Measurements from ENCODE around the gene RGS3. TPM values are rescaled to one million over a fixed set of nuclear protein-coding genes. Genes with fewer than 3 reads are reported as not detected.

The RGS3 gene
- total and polyA plus RNA-seq, 2 of the 13 experiments (the other 11 are each of a cell fraction or from before 2014, with no cell fraction given) = 17.1 to 28.8 TPM

GRCh38 chr9:113620377-113621161 is 157.0 kb downstream of the RGS3 start (continued):
- TF ChIP-seq KDM5B (CRISPR knock-in tag; IDR thresholded peaks at IDR 0.05; ENCODE audit: borderline replicate concordance) = no peak; the same call in 1 of the 2 replicates
- TF ChIP-seq MBD4 (IDR thresholded peaks at IDR 0.05; ENCODE audit: borderline replicate concordance, low read length) = no peak
- TF ChIP-seq FOXJ3 (CRISPR knock-in tag; IDR thresholded peaks at IDR 0.05; ENCODE audit: borderline replicate concordance) = no peak
- TF ChIP-seq PRDM4 (CRISPR knock-in tag; IDR thresholded peaks at IDR 0.05; ENCODE audit: borderline replicate concordance) = no peak
- TF ChIP-seq JUND (CRISPR knock-in tag; IDR thresholded peaks at IDR 0.05) = peak; percentile 97
- TF ChIP-seq THAP9 (CRISPR knock-in tag; IDR thresholded peaks at IDR 0.05; ENCODE audit: borderline replicate concordance) = peak; percentile 31; the same call in 1 of the 2 replicates
